K562 (cell line): ENCODE results near the gene SPACA9. TPM values are rescaled to one million over a fixed set of nuclear protein-coding genes. Genes with fewer than 3 reads are reported as not detected.

Experiments
- ATAC-seq: fragments of 200-7000 bp; cut with Tn5 transposase; 3 replicates; pipeline ENCODE4 v1.9.1; 2020; ENCODE audit warnings: moderate library complexity
- BruUV-seq: library from RNA; stranded (reverse); fragments of 400-500 nt; replicated peaks from 2 replicates; lab custom pipeline; 2021; lab: Mats Ljungman, UMichigan
- CTCF ChIA-PET: fragments of 300-600 bp; formaldehyde crosslinking; extraction: SDS; loops from one replicate; lab custom pipeline; 2021; ENCODE audit warnings: low intra/inter-chr PET ratio; lab: Yijun Ruan, JAX
- POLR2A ChIA-PET: fragments of 300-600, 350-650 bp; sonication (Branson Sonifier 250); formaldehyde crosslinking; extraction: SDS; loops from one replicate; lab custom pipeline; 2021; ENCODE audit warnings: antibody characterized with exemption, inconsistent platforms; lab: Yijun Ruan, JAX
- DNase-seq, 4 experiments: peaks; one replicate each; pipeline versions ENCODE4 v3.0.0 to v3.0.0-alpha.2; 2011 to 2018; ENCODE audit warnings: low spot score in 3 of 4, mixed read lengths in 3 of 4; ENCODE audit errors: extremely low read depth in 1 of 4
- FAIRE-seq: peaks from 2 replicates; lab custom pipeline; 2011; peaks lifted over from hg19 to GRCh38; lab: Jason Lieb, UNC
- H2AFZ ChIP-seq: 2 replicates; pipeline ENCODE4 v1.6.0; 2011; ENCODE audit warnings: low read depth, low read length, control low read depth, inconsistent platforms
- H3K27ac ChIP-seq: fragments of 200-600 bp; 3 replicates; pipeline ENCODE4 v1.8.0; 2011; ENCODE audit warnings: low read depth, mild to moderate bottlenecking, control low read depth, inconsistent platforms, low read length, moderate library complexity, mixed read lengths; ENCODE audit errors: extremely low read depth
- H3K27me3 ChIP-seq, 2 experiments: fragments of 300-600 bp in 1 of 2; 2 replicates in 1 of 2; 3 replicates in 1 of 2; pipeline versions ENCODE4 v1.6.0 to v1.8.0; 2011; ENCODE audit warnings: inconsistent platforms in 2 of 2, low read length in 2 of 2, mild to moderate bottlenecking in 1 of 2, mixed read lengths in 1 of 2, moderate library complexity in 1 of 2; ENCODE audit not compliant: control insufficient read depth in 2 of 2, insufficient read depth in 2 of 2
- H3K36me3 ChIP-seq: fragments of 300-600 bp; 3 replicates; pipeline ENCODE4 v1.8.0; 2011; ENCODE audit warnings: mild to moderate bottlenecking, low read length, inconsistent platforms; ENCODE audit not compliant: control insufficient read depth, insufficient read depth
- H3K4me1 ChIP-seq, 2 experiments: fragments of 200-600 bp in 1 of 2; replicated peaks in 1 of 2; 2 replicates in 1 of 2; 3 replicates in 1 of 2; pipeline versions ENCODE4 v1.5.1 to v1.8.0; 2011; ENCODE audit warnings: inconsistent platforms in 2 of 2, low read length in 2 of 2, mild to moderate bottlenecking in 1 of 2, mixed read lengths in 1 of 2, moderate library complexity in 1 of 2; ENCODE audit not compliant: control insufficient read depth in 2 of 2, insufficient read depth in 2 of 2
- H3K4me2 ChIP-seq: 2 replicates; pipeline ENCODE4 v1.6.1; 2011; ENCODE audit warnings: low read length, control low read depth, inconsistent platforms, mixed read lengths; ENCODE audit not compliant: insufficient read depth
- H3K4me3 ChIP-seq: fragments of 200-600 bp; sonication (generic), shearing (Covaris generic); 2 replicates; pipeline ENCODE4 v1.5.1; 2016; ENCODE audit warnings: control low read depth, inconsistent platforms
- H3K79me2 ChIP-seq: fragments of 200-600 bp; 3 replicates; pipeline ENCODE4 v1.8.0; 2011; ENCODE audit warnings: low read length, inconsistent platforms; ENCODE audit not compliant: control insufficient read depth, insufficient read depth
- H3K9ac ChIP-seq, 2 experiments: 2 replicates each; pipeline versions ENCODE4 v1.6.0 to v1.6.1; 2011; ENCODE audit warnings: low read depth in 2 of 2, low read length in 2 of 2, control low read depth in 1 of 2, inconsistent platforms in 1 of 2, mild to moderate bottlenecking in 1 of 2, mixed read lengths in 1 of 2; ENCODE audit not compliant: insufficient read depth in 1 of 2
- H3K9me1 ChIP-seq: one replicate; pipeline ENCODE4 v1.6.0; 2011; ENCODE audit warnings: inconsistent platforms, mild to moderate bottlenecking, low read length, moderate library complexity; ENCODE audit not compliant: control insufficient read depth, insufficient read depth
- H3K9me3 ChIP-seq: replicated peaks from 2 replicates; pipeline ENCODE4 v1.5.1; 2011; ENCODE audit warnings: low read depth, low read length, inconsistent platforms; ENCODE audit not compliant: control insufficient read depth, insufficient read depth
- H4K20me1 ChIP-seq: replicated peaks from 2 replicates; pipeline ENCODE4 v1.6.1; 2011; ENCODE audit warnings: low read length, inconsistent platforms, mixed read lengths; ENCODE audit not compliant: control insufficient read depth, insufficient read depth
- FOXP1 ChIP-seq: sonication (generic); formaldehyde crosslinking; IDR thresholded peaks from 2 replicates; pipeline ENCODE4 v1.8.0; 2022; ENCODE audit warnings: mild to moderate bottlenecking, missing genetic modification reagents
- HDAC8 ChIP-seq: fragments of 450-650 bp; IDR thresholded peaks from 2 replicates; pipeline ENCODE4 v1.6.1; 2016; ENCODE audit warnings: mild to moderate bottlenecking, missing genetic modification characterization, moderate library complexity, missing compliant biosample characterization
- NFE2 ChIP-seq: IDR thresholded peaks from 2 replicates; pipeline ENCODE4 v1.6.1; 2014; ENCODE audit warnings: antibody characterized with exemption, low read depth
- PTBP1 ChIP-seq: fragments of 200-400 bp; formaldehyde crosslinking; IDR thresholded peaks from 2 replicates; pipeline ENCODE4 v1.6.1; 2017; ENCODE audit warnings: low read depth, low read length
- RFX7 ChIP-seq: fragments of 250-450 bp; sonication (Bioruptor Pico); IDR thresholded peaks from 2 replicates; pipeline ENCODE4 v1.5.1; 2021; ENCODE audit warnings: mild to moderate bottlenecking
- TRIM24 ChIP-seq, 2 experiments: fragments of 450-650 bp; IDR thresholded peaks; 2 replicates each; pipeline ENCODE4 v1.6.1; 2016
- WHSC1 ChIP-seq: IDR thresholded peaks from one replicate; pipeline ENCODE4 v1.6.1; 2012; ENCODE audit warnings: low read length, control low read depth, inconsistent platforms
- ZNF197 ChIP-seq: fragments of 200-800 bp; sonication (Bioruptor generic); IDR thresholded peaks from 2 replicates; pipeline ENCODE4 v1.6.1; 2016; ENCODE audit warnings: low read depth, missing genetic modification characterization, missing compliant biosample characterization
- ZNF589 ChIP-seq: fragments of 200-800 bp; sonication (Bioruptor generic); IDR thresholded peaks from 2 replicates; pipeline ENCODE4 v1.6.1; 2016; ENCODE audit warnings: low read depth, missing genetic modification characterization, missing compliant biosample characterization
- ZNF75A ChIP-seq: fragments of 450-650 bp; formaldehyde crosslinking; IDR thresholded peaks from 2 replicates; pipeline ENCODE4 v1.4.0; 2020; ENCODE audit warnings: mild to moderate bottlenecking
- WGBS: fragments of 100-300 bp; shearing (Covaris generic); methylation state at CpG from one replicate; pipeline ENCODE4 v1.1.6; 2016; ENCODE audit warnings: low coverage, mixed read lengths; ENCODE audit not compliant: insufficient coverage; ENCODE audit errors: missing lambda C conversion rate; 5-methylcytosine and 5-hydroxymethylcytosine counted together
- in situ Hi-C: fragments of 300-500 bp; cut with MboI; formaldehyde crosslinking; loops from 4 replicates; pipeline ENCODE4 v1.15.0; 2018; ENCODE audit warnings: inconsistent platforms, mixed read lengths
- intact Hi-C: fragments of 100-400 bp; cut with micrococcal nuclease; formaldehyde crosslinking; loops from 2 replicates; pipeline ENCODE4 v1.14.2; 2022
- polyA plus RNA-seq, 8 experiments: library from polyadenylated mRNA; depleted of rRNA in 4 of 8; stranded (reverse) in 5 of 8; unstranded in 3 of 8; fragments of >200 nt; fragmentation: Nextera tagmentation in 2 of 8; fragmentation: Illumina TruSeq in 1 of 8; extraction: Ambion mirVana in 2 of 8; extraction: Trizol in 1 of 8; gene quantifications; 2 replicates each; pipeline versions ENCODE4 v1.2.1 to v1.2.3, GENCODE V29; 2011 to 2014; ENCODE audit warnings: inconsistent platforms in 1 of 8, missing spikeins in 1 of 8
- total RNA-seq, 7 experiments: library from RNA; depleted of rRNA in 6 of 7; stranded (reverse); fragments of >200 nt in 6 of 7; fragmentation: Illumina TruSeq in 2 of 7; extraction: Trizol in 2 of 7; gene quantifications; 2 replicates each; pipeline versions ENCODE4 v1.2.1 to v1.2.3, GENCODE V29; 2011 to 2021; ENCODE audit warnings: low replicate concordance in 1 of 7

The SPACA9 gene
- total and polyA plus RNA-seq, 9 of the 15 experiments (the other 6 are each of a cell fraction or from before 2014, with no cell fraction given) = 0.06 to 0.51 (median 0.36) TPM

DNA sequence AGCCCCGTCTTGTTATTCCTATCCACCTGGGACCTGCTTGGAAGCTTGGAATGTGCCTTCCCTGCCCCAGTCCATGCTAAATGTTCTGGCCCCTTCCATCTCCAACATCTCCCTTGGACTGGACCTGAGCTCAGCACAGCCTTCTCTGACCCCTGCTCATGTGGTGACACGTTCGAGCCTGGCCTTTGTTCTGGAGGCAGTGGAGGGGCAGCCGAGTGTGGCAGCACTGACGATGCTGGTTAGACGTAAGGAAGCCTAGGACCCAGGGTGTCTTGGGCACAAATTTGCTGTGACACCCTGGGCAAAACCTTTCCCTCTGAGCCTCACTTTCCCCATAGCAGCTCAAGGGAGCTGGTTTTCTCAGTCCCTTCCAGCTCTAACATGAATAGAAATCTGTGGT lies 3.9 kb downstream of the SPACA9 start:
- H4K20me1 ChIP-seq = no peaks in the 10 kb centered on the region; the same call in 1 of the 2 replicates
- POLR2A ChIA-PET = no interaction called here
- FAIRE-seq (no peak), ATAC-seq (no peak), DNase-seq (no peak)
- WGBS = 5% methylated on average over 6 of the region's 6 CpGs
- no TSS peak for BruUV-seq
- peaks cover 26 to 44% of the 10 kb centered on the region in 2 experiments for H3K27me3 ChIP-seq
- CTCF ChIA-PET = no interaction called here
- no peaks in the 10 kb centered on the region for H3K36me3 ChIP-seq
- no peak overlapping the region for H3K27ac ChIP-seq
- H3K4me1 ChIP-seq = peaks cover 0 to 15% of the 10 kb centered on the region in 2 experiments; a peak in 3 of 5 replicates
- H3K4me3 ChIP-seq = no peak overlapping the region
- intact Hi-C loops = loop anchor here (2.0 kb wide), 1 partner anchor 44 kb away; no protein-coding TSS in a partner anchor
- no peak overlapping the region for H2AFZ ChIP-seq
- H3K9ac ChIP-seq = no peak overlapping the region
- in situ Hi-C loops = no loop called here
- no peaks in the 10 kb centered on the region for H3K9me3 ChIP-seq
- no peaks in the 10 kb centered on the region for H3K9me1 ChIP-seq
- TF ChIP-seq NFE2 (no peak), HDAC8 (no peak), RFX7 (CRISPR knock-in tag) (no peak), ZNF75A (CRISPR knock-in tag) (no peak), FOXP1 (no peak), ZNF197 (CRISPR knock-in tag) (no peak), PTBP1 (no peak), ZNF589 (CRISPR knock-in tag) (no peak), TRIM24 (IDR thresholded peaks at IDR 0.05) (no peak), WHSC1 (no peak)
- no peaks in the 10 kb centered on the region for H3K79me2 ChIP-seq
- H3K4me2 ChIP-seq = no peak overlapping the region
